Measurements from ENCODE around the gene DYNC1LI2. TPM values are rescaled to one million over a fixed set of nuclear protein-coding genes. Genes with fewer than 3 reads are reported as not detected.

DYNC1LI2 gene
- total and polyA plus RNA-seq, 2 of the 8 experiments (the other 6 are each of a cell fraction or from before 2014, with no cell fraction given): 35.0 to 70.8 TPM

GRCh38 chr16:66746048-66746447, 5.4 kb downstream of the DYNC1LI2 start:
- Histone ChIP-seq H3K27ac (ENCODE audit: low read depth, low read length) (no peak overlapping the region), H3K23me2 (ENCODE audit: low read depth, low read length) (peaks cover 8% of the 10 kb centered on the region), H2BK12ac (ENCODE audit: low read depth, low read length) (no peak overlapping the region), H3K4me3 (ENCODE audit: extremely low read depth in 1 of 4, insufficient read depth in 2 of 4, low read depth in 3 of 4, low read length in 4 of 4) (no peak overlapping the region), H2AK5ac (ENCODE audit: low read depth, low read length) (no peak overlapping the region), H2BK15ac (ENCODE audit: low read length) (no peak overlapping the region), H2BK20ac (ENCODE audit: low read length) (no peak overlapping the region), H3K56ac (replicated peaks; ENCODE audit: insufficient read length, low read depth, low read length) (no peak overlapping the region), H3K9ac (replicated peaks in 1 of 4; ENCODE audit: extremely low read depth in 1 of 4, low read depth in 3 of 4, low read length in 3 of 4) (no peak overlapping the region), H3K79me2 (ENCODE audit: control insufficient read depth in 1 of 2, insufficient read depth in 2 of 2, low read length in 2 of 2) (peaks cover 17 to 75% of the 10 kb centered on the region in 2 experiments), H3K18ac (ENCODE audit: extremely low read depth, low read length) (no peak overlapping the region), H3K14ac (ENCODE audit: insufficient read length) (no peak overlapping the region), H3K4me1 (replicated peaks in 1 of 4; ENCODE audit: control insufficient read depth in 3 of 4, insufficient read depth in 4 of 4, low read length in 3 of 4) (peaks cover 3 to 9% (median 5%) of the 10 kb centered on the region in 4 experiments; a peak in 6 of 7 replicates), H2AFZ (ENCODE audit: low read length) (no peak overlapping the region), H3K4ac (replicated peaks; ENCODE audit: insufficient read length, low read depth, low read length) (no peak overlapping the region), H3K23ac (ENCODE audit: insufficient read length) (no peak overlapping the region), H4K5ac (ENCODE audit: insufficient read length, low read depth, low read length) (no peak overlapping the region), H3K27me3 (replicated peaks in 1 of 4; ENCODE audit: control insufficient read depth in 3 of 4, extremely low read depth in 1 of 4, insufficient read depth in 3 of 4, low read length in 3 of 4) (no peaks in the 10 kb centered on the region), H3K9me3 (ENCODE audit: insufficient read depth in 2 of 2, low read depth in 1 of 2, low read length in 1 of 2) (no peaks in the 10 kb centered on the region; a peak in 1 of 4 replicates), H2BK5ac (ENCODE audit: low read depth, low read length) (no peak overlapping the region), H4K8ac (ENCODE audit: extremely low read depth, insufficient read depth, low read length) (no peak overlapping the region), H4K91ac (replicated peaks; ENCODE audit: insufficient read length, low read length) (no peak overlapping the region), H3K36me3 (ENCODE audit: control insufficient read depth in 2 of 4, insufficient read depth in 4 of 4, low read length in 3 of 4) (peaks cover 20 to 81% (median 52%) of the 10 kb centered on the region in 4 experiments), H4K20me1 (replicated peaks in 1 of 2; ENCODE audit: control insufficient read depth in 1 of 2, insufficient read depth in 2 of 2, low read length in 2 of 2) (peaks cover 18 to 21% of the 10 kb centered on the region in 2 experiments), H3K4me2 (ENCODE audit: insufficient read depth in 1 of 2, low read depth in 2 of 2, low read length in 2 of 2) (no peak overlapping the region), H2BK120ac (replicated peaks; ENCODE audit: low read depth, low read length) (no peak overlapping the region), H3K79me1 (ENCODE audit: low read depth, low read length) (peaks cover 7% of the 10 kb centered on the region)
- WGBS, 2 experiments (ENCODE audit: extremely low coverage in 1 of 2, insufficient coverage in 1 of 2, insufficient read length in 1 of 2, insufficient replicate concordance in 2 of 2, low coverage in 1 of 2, low lambda C conversion rate in 2 of 2, missing lambda C conversion rate in 1 of 2): 94% methylated on average over 3 of the region's 3 CpGs; no CpG with 5 or more reads in 1 of the 2 experiments
- POLR2A ChIA-PET (ENCODE audit: partially characterized antibody): interaction anchor here (0.8 to 6.6 kb wide), 2 partner anchors 10 to 15 kb away, joined by 3 to 57 read pairs; no protein-coding TSS in a partner anchor
- no peak for FAIRE-seq
- DNase-seq (ENCODE audit: low read depth in 1 of 2, low spot score in 2 of 2): no peak
- CTCF ChIA-PET (ENCODE audit: partially characterized antibody): interaction anchor here (0.7 to 11.3 kb wide), 4 partner anchors 9 to 49 kb away, joined by 3 to 170 read pairs (median 4); partner anchors contain the start of gene CMTM4
- TF ChIP-seq SP1 (IDR thresholded peaks at IDR 0.05; ENCODE audit: low read depth, low read length) (no peak), JUND (IDR thresholded peaks at IDR 0.05; ENCODE audit: low read length) (no peak), JUN (IDR thresholded peaks at IDR 0.05; ENCODE audit: low read depth, low read length) (no peak), CREB1 (IDR thresholded peaks at IDR 0.05) (no peak), SAP30 (IDR thresholded peaks at IDR 0.05; ENCODE audit: insufficient read depth, insufficient replicate concordance, low read length) (no peak), FOSL1 (IDR thresholded peaks at IDR 0.05; ENCODE audit: insufficient read depth, low read depth, low read length) (no peak), EP300 (IDR thresholded peaks at IDR 0.05; ENCODE audit: borderline replicate concordance in 1 of 2, low read depth in 2 of 2, low read length in 2 of 2) (no peak), PHF8 (conservative IDR thresholded peaks at IDR 0.05; ENCODE audit: low read depth, low read length) (no peak)
